Raji (cell line): ENCODE measurements around the gene SWAP70.

ENCODE experiments used
- POLR2A ChIP-seq: IDR thresholded peaks from 2 replicates; pipeline ENCODE4 v1.6.1; 2011; ENCODE audit warnings: low read depth, low read length, control low read depth; ENCODE audit not compliant: insufficient read depth

The SWAP70 gene

GRCh38 chr11:9645881-9646280 lies 18.0 kb upstream of the SWAP70 start:
- TF ChIP-seq POLR2A = no peak

GRCh38 chr11:9646324-9646723 lies 17.6 kb upstream of the SWAP70 start:
- TF ChIP-seq POLR2A = no peak

GRCh38 chr11:9651481-9651880 lies 12.4 kb upstream of the SWAP70 start:
- TF ChIP-seq POLR2A = no peak

GRCh38 chr11:9651899-9652748 lies 11.8 kb upstream of the SWAP70 start:
- no peak for TF ChIP-seq POLR2A

GRCh38 chr11:9653871-9654270 lies 10.0 kb upstream of the SWAP70 start:
- TF ChIP-seq POLR2A = no peak

GRCh38 chr11:9656864-9657263 lies 7.0 kb upstream of the SWAP70 start:
- no peak for TF ChIP-seq POLR2A

- no peak for TF ChIP-seq POLR2A
Measured at GRCh38 chr11:9657531-9657930, 6.3 kb upstream of the SWAP70 start.

GRCh38 chr11:9660886-9661285 lies 3.0 kb upstream of the SWAP70 start:
- TF ChIP-seq POLR2A = no peak

GRCh38 chr11:9662273-9662672 lies 1.6 kb upstream of the SWAP70 start:
- TF ChIP-seq POLR2A = peak; percentile 64

GRCh38 chr11:9664276-9665171 lies 647 bp downstream of the SWAP70 start:
- no peak for TF ChIP-seq POLR2A

- TF ChIP-seq POLR2A = no peak
Measured at GRCh38 chr11:9665749-9666148, 1.9 kb downstream of the SWAP70 start.

GRCh38 chr11:9669954-9670353 lies 6.1 kb downstream of the SWAP70 start:
- TF ChIP-seq POLR2A = no peak

GRCh38 chr11:9672288-9672916 lies 8.5 kb downstream of the SWAP70 start:
- no peak for TF ChIP-seq POLR2A

- TF ChIP-seq POLR2A = no peak
Measured at GRCh38 chr11:9672918-9673317, 9.0 kb downstream of the SWAP70 start.

GRCh38 chr11:9675691-9676090 lies 11.8 kb downstream of the SWAP70 start:
- TF ChIP-seq POLR2A = no peak
